Pons (tissue), 1 donor: ENCODE measurements around the gene STK16.

Source experiments
- DNase-seq: peaks from one replicate; pipeline ENCODE4 v3.0.0-alpha.2; 2016; ENCODE audit warnings: low spot score

STK16 gene

GRCh38 chr2:219289195-219289536, 43.9 kb downstream of the STK16 start:
- DNase-seq: no peak

GRCh38 chr2:219289537-219290361, 44.5 kb downstream of the STK16 start:
- DNase-seq: peak; percentile 95

GRCh38 chr2:219290381-219291171, 45.3 kb downstream of the STK16 start:
- no peak for DNase-seq

GRCh38 chr2:219291394-219291793, 46.1 kb downstream of the STK16 start:
- DNase-seq: no peak

- no peak for DNase-seq
These were observed 46.7 kb downstream of the STK16 start for GRCh38 chr2:219291910-219292490.

DNA sequence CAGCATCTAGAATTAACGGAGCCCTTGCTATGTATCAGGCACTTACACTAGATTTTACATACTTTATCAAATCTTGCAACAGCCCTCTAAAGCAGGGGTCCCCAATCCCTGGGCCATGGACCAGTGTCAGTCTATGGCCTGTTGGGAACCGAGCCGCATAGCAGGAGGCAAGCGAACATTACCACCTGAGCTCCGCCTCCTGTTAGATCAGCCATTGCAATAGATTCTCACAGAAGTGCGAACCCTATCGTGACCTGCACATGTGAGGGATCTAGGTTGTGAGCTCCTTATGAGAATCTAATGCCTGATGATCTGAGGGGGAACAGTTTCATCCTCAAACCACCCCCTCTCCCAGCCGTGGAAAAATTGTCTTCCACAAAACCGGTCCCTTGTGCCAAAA, 47.3 kb downstream of the STK16 start:
- DNase-seq: no peak

- no peak for DNase-seq
These were observed 48.5 kb downstream of the STK16 start for GRCh38 chr2:219293736-219294231.

DNA sequence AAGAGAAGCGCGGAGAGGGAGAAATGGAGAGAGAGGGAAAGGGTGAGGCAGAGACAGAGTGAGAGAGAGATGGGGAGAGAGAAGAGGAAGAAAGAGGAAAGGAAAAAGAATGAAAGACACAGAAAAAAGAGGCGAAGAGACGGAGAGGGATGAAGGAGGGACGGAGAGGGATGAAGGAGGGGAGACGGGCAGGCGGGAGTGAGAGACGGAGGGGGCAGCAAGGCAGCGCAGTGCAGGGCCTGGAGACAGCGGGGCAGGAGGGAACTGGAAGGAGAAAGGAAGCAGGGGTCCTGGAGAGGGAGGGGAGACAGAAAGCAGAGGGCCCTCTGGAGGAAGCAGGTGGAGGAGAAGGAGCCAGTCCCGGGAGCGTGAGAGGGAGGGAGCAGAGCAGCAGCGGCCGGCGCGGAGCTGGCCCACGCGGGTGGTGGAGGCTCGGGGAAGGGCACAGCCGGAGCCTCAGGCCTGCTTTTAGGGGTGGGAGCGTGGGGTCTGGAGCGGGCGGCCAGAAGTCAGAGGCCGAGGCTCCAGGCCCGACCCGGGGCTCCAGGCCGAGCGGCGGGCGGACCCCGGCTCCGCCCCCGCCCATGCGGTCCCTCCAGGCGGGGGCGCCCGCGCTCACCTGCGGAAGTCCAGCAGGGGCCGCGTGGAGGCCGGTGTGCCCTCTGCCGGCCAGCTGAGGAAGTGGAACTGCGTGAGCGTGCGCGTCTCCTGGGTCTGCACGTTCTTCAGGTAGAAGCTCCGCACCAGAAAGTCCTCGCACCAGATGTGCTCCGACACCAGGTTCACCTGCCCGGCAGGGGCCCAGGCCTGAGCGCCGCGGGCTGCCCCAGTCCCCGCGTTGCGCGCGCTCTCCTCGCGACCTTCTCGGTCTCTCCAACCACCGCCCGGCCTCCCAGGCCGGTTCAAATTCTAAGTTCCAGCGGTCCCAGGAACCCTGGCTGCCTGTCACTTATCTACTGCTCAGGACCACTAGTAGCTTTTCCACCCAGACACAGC, 49.4 kb downstream of the STK16 start:
- peak; percentile 78 for DNase-seq

DNA sequence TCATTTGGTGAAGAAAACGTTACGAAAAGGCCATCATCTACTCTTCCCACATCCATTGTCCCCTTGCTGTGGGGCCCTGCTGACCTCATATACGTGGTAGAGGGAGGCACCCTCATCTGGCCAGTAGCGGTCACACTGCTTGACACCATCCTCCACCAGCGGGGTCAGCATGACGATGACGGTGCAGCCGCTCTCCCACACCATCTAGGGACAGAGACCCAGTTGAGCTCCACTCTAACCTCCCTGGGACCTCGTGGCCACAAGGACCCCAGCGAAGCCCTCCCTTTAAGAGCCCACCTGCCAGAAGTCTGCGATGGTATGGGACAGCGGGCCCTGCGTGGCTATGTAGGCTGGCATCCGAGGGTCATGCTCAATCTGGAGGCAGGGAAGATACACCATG, 50.9 kb downstream of the STK16 start:
- no peak for DNase-seq

DNA sequence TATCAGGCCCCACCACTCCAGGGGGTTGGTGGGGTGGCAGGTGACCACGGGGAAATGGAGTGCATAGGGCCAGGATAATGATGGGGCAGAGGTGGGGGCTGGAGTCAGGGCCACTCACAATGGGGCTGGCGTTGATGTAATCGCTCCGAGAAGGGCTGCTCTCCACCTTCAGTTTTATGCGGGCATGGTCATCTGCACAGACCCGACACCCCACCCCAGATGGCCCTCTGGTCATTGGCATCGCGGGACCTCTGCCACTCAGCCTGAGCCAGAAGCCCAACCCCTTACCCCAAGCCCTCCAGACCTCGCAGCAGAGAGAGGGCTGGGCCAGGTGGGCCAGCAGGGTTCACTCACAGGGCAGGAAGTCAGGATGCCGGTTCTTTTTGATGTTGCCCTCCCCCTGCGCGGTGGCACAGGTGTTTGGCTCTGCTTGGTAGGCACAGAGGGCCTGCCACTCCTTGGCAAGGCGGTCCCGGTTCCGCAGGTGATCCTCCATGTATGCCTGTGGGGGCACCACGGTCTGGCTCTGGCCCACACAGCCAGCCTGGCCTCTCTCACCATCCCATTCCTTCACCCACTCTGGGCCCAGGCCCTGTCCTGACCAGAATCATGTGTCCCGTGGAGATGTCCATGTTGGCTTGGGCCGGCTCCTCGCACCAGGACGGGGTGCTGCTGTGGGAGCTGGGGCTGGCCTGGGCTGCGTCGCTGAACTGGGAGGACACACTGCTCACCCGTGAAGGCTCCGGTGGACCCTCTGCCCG, 51.5 kb downstream of the STK16 start:
- no peak for DNase-seq

GRCh38 chr2:219297766-219298456, 52.6 kb downstream of the STK16 start:
- DNase-seq: no peak

GRCh38 chr2:219298759-219299371, 53.6 kb downstream of the STK16 start:
- DNase-seq: peak; percentile 80

GRCh38 chr2:219299372-219299760, 54.1 kb downstream of the STK16 start:
- DNase-seq: no peak
